DND-41 (cell line): ENCODE measurements around the gene ZEB1.

Experiments
- CTCF ChIP-seq: IDR thresholded peaks from 2 replicates; pipeline ENCODE4 v1.5.1; 2012; ENCODE audit warnings: borderline replicate concordance, low read length, moderate library complexity, mild to moderate bottlenecking; ENCODE audit not compliant: poor library complexity, severe bottlenecking; ENCODE audit errors: extremely low read depth
- EZH2 ChIP-seq: IDR thresholded peaks from 3 replicates; pipeline ENCODE4 v1.6.1; 2012; ENCODE audit warnings: borderline replicate concordance, low read depth, mild to moderate bottlenecking, moderate library complexity, low read length, inconsistent platforms; ENCODE audit not compliant: severe bottlenecking

GRCh38 chr10:31345886-31346285 is 26.9 kb downstream of the ZEB1 start:
- TF ChIP-seq CTCF (no peak), EZH2 (no peak)
